Measurements from ENCODE around the gene SPEM2.
"Not testable (repeated sequence)": the region's sequence is repeated elsewhere in the genome, so short reads cannot be mapped to it uniquely, and the experiment has no call there.

SPEM2 gene

GRCh38 chr17:7443499-7444485 is 18.4 kb downstream of the SPEM2 start:
- no peak for FAIRE-seq

GRCh38 chr17:7444682-7445618 is 19.5 kb downstream of the SPEM2 start, which contains the start of gene CHRNB1:
TSS of gene CHRNB1 (plus strand) at chr17:7445061. CDS start at chr17:7445128, 67 bp downstream.
- no peak for FAIRE-seq

- no peak for FAIRE-seq
These were observed 20.2 kb downstream of the SPEM2 start for GRCh38 chr17:7445619-7445968.

- FAIRE-seq: no peak
These were observed 23.0 kb downstream of the SPEM2 start for GRCh38 chr17:7448461-7448860.

GRCh38 chr17:7459961-7460545 is 34.6 kb downstream of the SPEM2 start:
- FAIRE-seq: no peak

- no peak for FAIRE-seq
These were observed 35.6 kb downstream of the SPEM2 start for GRCh38 chr17:7460850-7461660.

- FAIRE-seq: no peak
These were observed 37.3 kb downstream of the SPEM2 start for GRCh38 chr17:7462474-7463371.

- no peak for FAIRE-seq
These were observed 38.0 kb downstream of the SPEM2 start for GRCh38 chr17:7463372-7463846.

GRCh38 chr17:7464081-7464480 is 38.7 kb downstream of the SPEM2 start:
- no peak for FAIRE-seq

GRCh38 chr17:7465597-7466275 is 40.3 kb downstream of the SPEM2 start:
- FAIRE-seq: no peak

- no peak for FAIRE-seq
These were observed 40.9 kb downstream of the SPEM2 start for GRCh38 chr17:7466318-7466638.

GRCh38 chr17:7466639-7467341 is 41.4 kb downstream of the SPEM2 start:
- no peak for FAIRE-seq

- no peak for FAIRE-seq
These were observed 42.1 kb downstream of the SPEM2 start for GRCh38 chr17:7467498-7467897.

- FAIRE-seq: no peak
These were observed 42.9 kb downstream of the SPEM2 start for GRCh38 chr17:7468290-7468689.

GRCh38 chr17:7468804-7469389 is 43.5 kb downstream of the SPEM2 start:
- no peak for FAIRE-seq

GRCh38 chr17:7469843-7470242 is 44.4 kb downstream of the SPEM2 start:
- not testable (repeated sequence) for FAIRE-seq

GRCh38 chr17:7470457-7470973 is 45.1 kb downstream of the SPEM2 start:
- FAIRE-seq: not testable (repeated sequence)

GRCh38 chr17:7471729-7472128 is 46.3 kb downstream of the SPEM2 start:
- no peak for FAIRE-seq

- FAIRE-seq: not testable (repeated sequence)
These were observed 49.4 kb downstream of the SPEM2 start for GRCh38 chr17:7474767-7475166.
